ENCODE measurements around the gene NECAB3.
"Not testable (repeated sequence)": the region's sequence is repeated elsewhere in the genome, so short reads cannot be mapped to it uniquely, and the experiment has no call there.

The NECAB3 gene, protein sequence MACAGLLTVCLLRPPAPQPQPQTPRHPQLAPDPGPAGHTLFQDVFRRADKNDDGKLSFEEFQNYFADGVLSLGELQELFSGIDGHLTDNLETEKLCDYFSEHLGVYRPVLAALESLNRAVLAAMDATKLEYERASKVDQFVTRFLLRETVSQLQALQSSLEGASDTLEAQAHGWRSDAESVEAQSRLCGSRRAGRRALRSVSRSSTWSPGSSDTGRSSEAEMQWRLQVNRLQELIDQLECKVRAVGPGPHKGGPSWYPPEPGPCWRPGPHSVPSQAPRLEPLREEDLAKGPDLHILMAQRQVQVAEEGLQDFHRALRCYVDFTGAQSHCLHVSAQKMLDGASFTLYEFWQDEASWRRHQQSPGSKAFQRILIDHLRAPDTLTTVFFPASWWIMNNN

GRCh38 chr20:33674294-33675135 is at the start of gene NECAB3:
TSS of gene NECAB3 (minus strand) at chr20:33674428. CDS start at chr20:33674352, 76 bp downstream.
- no peak for DNase-seq (ENCODE audit: low read depth in 2 of 2)

GRCh38 chr20:33721391-33722140 is 47.3 kb upstream of the NECAB3 start:
- no peak for DNase-seq (ENCODE audit: low read depth in 2 of 2)

DNA sequence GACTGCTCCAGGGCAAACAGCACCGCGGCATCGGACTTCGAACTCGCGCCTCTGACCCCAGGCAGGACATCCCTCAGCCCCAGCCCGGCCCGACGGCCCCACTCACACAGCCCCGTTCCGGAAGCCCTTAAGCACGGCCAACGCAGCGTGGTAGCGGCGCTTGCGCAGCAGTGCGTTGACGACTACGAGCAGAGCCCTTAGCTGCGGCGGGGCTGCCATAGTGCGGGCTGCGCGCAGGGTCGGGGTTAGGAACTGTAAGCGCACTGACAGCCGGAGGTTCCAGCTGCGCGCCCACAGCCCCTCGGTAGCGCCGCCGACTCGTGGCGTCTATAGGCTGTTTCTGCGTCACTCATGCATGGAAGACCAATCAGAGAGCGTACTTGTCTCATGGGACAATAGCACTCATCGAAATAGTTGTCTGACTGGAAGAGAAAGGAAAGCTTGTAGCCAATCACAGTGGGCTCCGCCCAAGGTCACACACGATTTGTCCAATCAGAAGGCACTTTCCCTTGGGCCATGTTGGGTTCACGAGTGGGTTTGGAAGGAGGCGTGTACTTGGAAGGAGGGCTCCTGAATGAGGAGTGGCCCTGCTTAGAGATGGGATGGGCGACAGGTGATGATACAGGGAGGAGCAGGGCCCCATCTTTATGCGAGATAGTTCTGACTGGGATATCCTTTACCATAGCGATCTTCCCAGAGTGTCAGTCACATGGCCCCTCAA is 45.9 kb upstream of the NECAB3 start, which contains the start of gene PXMP4:
Gene PXMP4, minus strand, starts transcription at position 322 of the 721 bp plus-strand sequence. Its CDS starts 103 bp downstream, at position 219.
- DNase-seq (ENCODE audit: low read depth in 2 of 2) = peak; percentile 72 to 80

DNA sequence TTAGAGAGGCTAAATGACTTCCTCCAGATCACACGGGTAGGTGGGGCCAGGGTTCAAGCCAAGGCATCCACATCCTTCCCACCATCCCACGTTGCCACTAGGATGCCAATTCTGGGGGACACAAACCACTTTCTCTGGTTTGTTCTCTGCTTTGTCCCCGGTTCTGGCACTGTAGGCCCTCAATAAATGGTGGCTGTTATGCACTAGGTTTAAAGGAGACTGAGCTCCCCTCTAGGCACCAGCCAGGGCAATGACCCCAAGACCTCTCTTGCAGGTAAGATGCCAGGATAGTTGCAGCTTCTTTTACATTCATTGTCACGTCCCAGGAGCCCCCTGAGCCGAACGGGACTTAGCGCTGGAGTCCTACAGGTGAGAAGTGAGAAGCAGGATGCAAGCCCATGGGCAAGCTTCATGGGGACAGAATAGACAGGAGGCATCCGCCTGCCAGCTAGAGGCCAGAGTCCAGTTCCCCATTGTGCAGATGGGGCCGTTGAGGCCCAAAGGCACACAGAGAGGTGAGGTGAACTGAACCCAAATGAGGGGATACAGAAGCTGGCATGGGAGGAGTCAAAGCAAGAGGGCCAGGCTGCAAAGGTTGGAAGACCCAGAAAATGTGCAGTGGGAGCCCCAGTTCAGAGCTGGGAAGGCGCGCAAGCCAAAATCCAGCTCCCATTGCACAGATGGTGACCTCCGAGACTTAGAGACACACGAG is 45.2 kb upstream of the NECAB3 start:
- no peak for DNase-seq (ENCODE audit: low read depth in 2 of 2)

- no peak for DNase-seq (ENCODE audit: low read depth in 2 of 2)
Observed at GRCh38 chr20:33716498-33716897, 42.3 kb upstream of the NECAB3 start.

GRCh38 chr20:33713865-33714367 is 39.7 kb upstream of the NECAB3 start:
- DNase-seq (ENCODE audit: low read depth in 2 of 2) = no peak

DNA sequence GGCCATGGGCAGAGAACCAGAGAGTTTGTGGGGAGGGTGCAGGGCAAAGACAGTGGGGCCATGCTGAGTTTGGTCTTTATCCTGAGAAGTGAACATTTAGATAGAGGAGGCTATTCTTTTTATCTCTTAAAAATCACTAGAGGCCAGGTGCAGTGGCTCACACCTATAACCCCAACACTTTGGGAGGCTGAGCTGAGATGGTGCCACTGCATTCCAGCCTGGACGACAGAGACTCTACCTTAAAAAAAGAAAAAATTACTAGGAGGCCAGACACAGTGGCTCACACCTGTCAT is 37.2 kb upstream of the NECAB3 start:
- DNase-seq (ENCODE audit: low read depth in 2 of 2) = no peak

DNA sequence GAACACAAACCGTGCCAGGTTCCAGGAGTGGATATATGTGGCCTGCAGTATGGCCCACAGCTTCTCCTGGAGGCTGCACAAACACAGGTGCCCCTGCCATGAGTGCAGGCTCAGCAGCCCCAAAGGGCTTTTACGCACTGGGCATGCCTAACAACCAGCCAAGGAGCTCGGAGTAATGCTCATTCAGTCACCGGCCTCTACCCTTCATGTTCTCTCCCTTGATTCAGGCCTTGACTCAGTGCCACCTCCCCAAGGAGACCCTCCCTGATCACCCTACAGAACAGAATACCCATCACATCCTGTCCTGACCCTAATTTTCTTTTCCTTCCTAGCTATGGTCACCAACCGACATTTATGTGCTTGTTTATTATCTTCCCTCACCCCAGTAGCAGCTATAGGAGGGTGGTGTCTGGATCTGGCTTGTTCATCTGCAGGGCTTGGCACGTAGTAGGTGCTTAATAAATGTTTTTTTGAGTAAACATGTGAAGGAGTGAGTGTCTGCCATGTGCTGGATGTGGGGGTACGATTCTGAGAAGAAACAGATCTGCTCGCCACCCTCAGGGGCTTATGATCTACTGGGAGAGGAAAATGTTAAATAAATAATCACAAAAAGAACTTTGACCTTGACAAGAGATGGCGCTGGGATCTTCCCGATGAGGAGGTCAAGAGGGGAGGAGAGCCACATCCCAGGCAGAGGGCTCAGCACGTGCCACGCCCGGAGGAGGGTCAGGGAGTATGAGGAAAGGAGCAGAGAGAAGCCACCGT is 36.6 kb upstream of the NECAB3 start:
- DNase-seq (ENCODE audit: low read depth in 2 of 2) = no peak

DNA sequence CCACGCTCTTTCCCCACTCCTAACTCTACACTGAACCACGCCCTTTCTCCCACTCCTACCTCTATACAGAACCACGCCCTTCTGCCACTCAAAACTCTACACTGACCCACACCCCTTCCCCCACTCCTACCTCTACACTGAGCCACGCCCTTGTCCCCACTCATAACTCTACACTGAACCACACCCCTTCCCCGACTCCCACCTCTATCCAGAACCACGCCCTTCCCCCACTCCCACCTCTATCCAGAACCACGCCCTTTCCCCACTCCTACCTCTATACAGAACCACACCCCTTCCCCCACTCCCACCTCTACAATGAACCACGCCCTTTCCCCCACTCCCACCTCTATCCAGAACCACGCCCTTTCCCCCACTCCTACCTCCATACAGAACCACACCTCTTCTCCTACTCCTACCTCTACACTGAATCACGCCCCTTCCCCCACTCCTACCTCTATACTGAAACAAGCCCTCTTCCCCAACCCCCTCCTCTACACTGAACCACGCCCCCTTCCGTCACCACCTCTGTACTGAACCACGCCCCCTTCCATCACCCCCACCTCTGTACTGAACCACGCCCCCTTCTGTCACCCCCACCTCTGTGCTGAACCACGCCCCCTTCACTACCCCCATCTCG is 35.8 kb upstream of the NECAB3 start:
- no peak for DNase-seq (ENCODE audit: low read depth in 2 of 2)

DNA sequence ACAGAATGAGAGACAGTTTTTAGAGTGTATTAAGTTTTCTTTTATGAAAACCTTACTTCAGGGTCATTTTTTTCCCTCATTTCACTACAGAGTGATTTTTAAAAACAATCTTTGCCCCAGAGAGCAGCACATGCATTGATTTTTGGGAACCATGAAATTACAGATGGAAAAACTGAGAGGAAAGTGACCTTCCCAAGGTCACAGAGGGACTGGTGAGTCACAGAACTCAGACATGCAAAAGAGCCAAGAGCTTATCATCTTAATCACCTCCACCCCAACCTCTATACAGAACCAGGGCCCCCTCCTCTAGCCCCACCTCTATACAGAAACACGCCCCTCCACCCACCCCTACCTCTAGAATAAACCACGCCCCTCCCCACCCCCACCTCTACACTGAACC is 35.2 kb upstream of the NECAB3 start:
- no peak for DNase-seq (ENCODE audit: low read depth in 2 of 2)

DNA sequence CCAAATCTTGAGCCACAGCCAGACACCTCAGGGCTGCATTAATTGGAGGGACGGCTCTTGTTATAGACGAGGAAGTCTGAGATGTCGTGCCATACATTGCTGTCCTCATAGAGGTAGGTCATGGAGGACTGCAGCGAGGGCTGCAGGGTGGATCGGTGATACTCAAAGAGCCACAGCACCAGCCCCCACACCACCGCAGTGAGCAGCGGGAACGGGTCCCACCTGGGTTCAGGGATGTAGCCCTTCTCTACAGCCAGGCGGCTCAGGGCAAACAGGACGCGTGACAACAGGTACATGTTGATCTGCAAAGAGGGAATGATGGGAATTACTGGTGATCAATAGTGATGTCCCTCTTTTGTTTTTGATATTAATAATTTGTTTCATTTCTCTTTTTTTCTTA is 33.4 kb upstream of the NECAB3 start:
- DNase-seq (ENCODE audit: low read depth in 2 of 2) = no peak

GRCh38 chr20:33704197-33704924 is 30.1 kb upstream of the NECAB3 start:
- DNase-seq (ENCODE audit: low read depth in 2 of 2) = no peak

DNA sequence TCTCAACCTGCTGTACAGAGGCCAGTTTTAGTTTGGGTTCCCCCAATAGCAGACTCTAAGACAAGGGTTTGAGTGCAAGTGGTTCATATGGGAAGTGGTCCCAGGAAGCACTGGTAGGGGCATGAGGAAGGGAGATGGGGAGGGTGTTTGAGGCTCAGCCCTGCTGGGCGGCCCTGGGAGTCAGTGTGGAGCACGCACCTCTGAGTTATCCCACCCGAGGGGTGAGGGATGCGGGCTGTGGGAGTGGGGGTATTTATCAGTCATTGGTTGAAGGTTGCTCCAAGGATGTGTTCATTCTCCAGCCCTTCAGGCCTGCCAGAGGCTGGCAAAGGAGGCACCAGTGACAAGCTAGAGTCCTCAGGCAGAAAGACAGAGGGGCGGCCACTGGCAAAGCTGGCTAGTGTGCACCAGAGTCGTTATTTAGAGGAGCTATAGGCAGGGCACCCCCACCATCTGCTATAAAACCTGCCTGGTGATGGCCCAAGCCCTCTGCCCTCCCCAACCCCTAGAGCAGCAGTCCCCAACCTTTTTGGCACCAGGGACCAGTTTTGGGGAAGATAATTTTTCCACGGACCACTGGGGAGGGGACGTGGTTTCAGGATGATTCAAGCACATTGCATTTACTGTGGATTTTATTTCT is 29.4 kb upstream of the NECAB3 start:
- DNase-seq (ENCODE audit: low read depth in 2 of 2) = no peak

DNA sequence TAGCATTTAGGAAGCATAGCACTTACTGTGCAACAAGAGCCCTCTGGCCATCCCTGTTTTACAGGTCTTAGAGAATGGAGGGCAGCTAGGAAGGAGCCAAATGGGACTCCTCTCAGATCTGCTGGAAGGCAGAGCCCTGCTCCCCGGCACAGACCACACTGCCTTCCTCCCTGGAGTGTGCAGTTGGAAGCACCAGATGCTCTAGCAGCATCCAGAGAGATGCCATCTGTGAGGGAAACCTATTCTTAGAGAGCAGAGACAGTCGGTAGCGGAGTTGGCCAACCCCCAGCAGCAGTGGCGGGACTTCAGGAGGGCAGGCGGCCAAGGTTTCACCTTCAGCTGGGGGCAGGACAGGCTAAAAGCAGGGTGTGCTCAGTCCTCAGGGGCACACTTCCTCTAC is 28.6 kb upstream of the NECAB3 start:
- DNase-seq (ENCODE audit: low read depth in 2 of 2) = no peak

GRCh38 chr20:33701629-33702450 is 27.6 kb upstream of the NECAB3 start:
- DNase-seq (ENCODE audit: low read depth in 2 of 2) = no peak

- DNase-seq (ENCODE audit: low read depth in 2 of 2) = not testable (repeated sequence)
Observed at GRCh38 chr20:33700696-33701441, 26.6 kb upstream of the NECAB3 start.

DNA sequence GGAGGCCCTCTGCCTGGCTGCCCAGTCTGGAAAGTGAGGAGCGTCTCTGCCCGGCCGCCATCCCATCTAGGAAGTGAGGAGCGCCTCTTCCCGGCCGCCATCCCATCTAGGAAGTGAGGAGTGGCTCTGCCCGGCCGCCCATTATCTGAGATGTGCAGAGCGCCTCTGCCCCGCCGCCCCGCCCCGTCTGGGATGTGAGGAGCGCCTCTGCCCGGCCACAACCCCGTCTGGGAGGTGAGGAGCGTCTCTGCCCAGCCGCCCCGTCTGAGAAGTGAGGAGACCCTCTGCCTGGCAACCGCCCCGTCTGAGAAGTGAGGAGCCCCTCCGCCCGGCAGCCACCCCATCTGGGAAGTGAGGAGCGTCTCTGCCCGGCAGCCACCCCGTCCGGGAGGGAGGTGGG is 24.7 kb upstream of the NECAB3 start:
- not testable (repeated sequence) for DNase-seq (ENCODE audit: low read depth in 2 of 2)
